GM19324 (cell line): ENCODE data around the gene TPO.
"Not testable (repeated sequence)": the region's sequence is repeated elsewhere in the genome, so short reads cannot be mapped to it uniquely, and the experiment has no call there.

Experiments
- ATAC-seq: cut with Tn5 transposase; IDR thresholded peaks from one replicate; pipeline ENCODE4 v1.9.1; 2021; ENCODE audit warnings: mild to moderate bottlenecking, moderate library complexity; ENCODE audit not compliant: unreplicated experiment, low FRiP score

TPO gene

GRCh38 chr2:1403565-1403964 lies 9.7 kb upstream of the TPO start:
- ATAC-seq = no peak

- ATAC-seq = no peak
These were observed 8.1 kb upstream of the TPO start for GRCh38 chr2:1405124-1405523.

- no peak for ATAC-seq
These were observed 7.3 kb upstream of the TPO start for GRCh38 chr2:1405967-1406366.

- ATAC-seq = no peak
These were observed 6.8 kb upstream of the TPO start for GRCh38 chr2:1406434-1406833.

- no peak for ATAC-seq
These were observed 5.2 kb upstream of the TPO start for GRCh38 chr2:1407950-1408675.

- ATAC-seq = no peak
These were observed 858 bp downstream of the TPO start for GRCh38 chr2:1414121-1414520.

GRCh38 chr2:1414901-1415300 lies 1.6 kb downstream of the TPO start:
- ATAC-seq = not testable (repeated sequence)

- ATAC-seq = no peak
These were observed 2.2 kb downstream of the TPO start for GRCh38 chr2:1415501-1415900.

GRCh38 chr2:1418566-1418965 lies 5.3 kb downstream of the TPO start:
- no peak for ATAC-seq

GRCh38 chr2:1420746-1421480 lies 7.7 kb downstream of the TPO start:
- no peak for ATAC-seq

GRCh38 chr2:1421731-1422130 lies 8.5 kb downstream of the TPO start:
- no peak for ATAC-seq

GRCh38 chr2:1422131-1422530 lies 8.9 kb downstream of the TPO start:
- ATAC-seq = no peak

- ATAC-seq = no peak
These were observed 9.5 kb downstream of the TPO start for GRCh38 chr2:1422716-1423285.

GRCh38 chr2:1427086-1427485 lies 13.8 kb downstream of the TPO start:
- ATAC-seq = no peak

- ATAC-seq = no peak
These were observed 16.6 kb downstream of the TPO start for GRCh38 chr2:1429895-1430294.

GRCh38 chr2:1430491-1430890 lies 17.2 kb downstream of the TPO start:
- ATAC-seq = no peak

GRCh38 chr2:1431886-1432400 lies 18.7 kb downstream of the TPO start:
- no peak for ATAC-seq

- ATAC-seq = no peak
These were observed 19.5 kb downstream of the TPO start for GRCh38 chr2:1432726-1433125.

GRCh38 chr2:1436369-1436768 lies 23.1 kb downstream of the TPO start:
- no peak for ATAC-seq

- no peak for ATAC-seq
These were observed 23.8 kb downstream of the TPO start for GRCh38 chr2:1437101-1437500.

GRCh38 chr2:1437537-1437936 lies 24.3 kb downstream of the TPO start:
- no peak for ATAC-seq

GRCh38 chr2:1438972-1439371 lies 25.7 kb downstream of the TPO start:
- no peak for ATAC-seq
